ENCODE results near the gene MUC5B.

GRCh38 chr11:1232883-1233321 is 10.0 kb downstream of the MUC5B start:
- TF ChIP-seq, protein P1, sequence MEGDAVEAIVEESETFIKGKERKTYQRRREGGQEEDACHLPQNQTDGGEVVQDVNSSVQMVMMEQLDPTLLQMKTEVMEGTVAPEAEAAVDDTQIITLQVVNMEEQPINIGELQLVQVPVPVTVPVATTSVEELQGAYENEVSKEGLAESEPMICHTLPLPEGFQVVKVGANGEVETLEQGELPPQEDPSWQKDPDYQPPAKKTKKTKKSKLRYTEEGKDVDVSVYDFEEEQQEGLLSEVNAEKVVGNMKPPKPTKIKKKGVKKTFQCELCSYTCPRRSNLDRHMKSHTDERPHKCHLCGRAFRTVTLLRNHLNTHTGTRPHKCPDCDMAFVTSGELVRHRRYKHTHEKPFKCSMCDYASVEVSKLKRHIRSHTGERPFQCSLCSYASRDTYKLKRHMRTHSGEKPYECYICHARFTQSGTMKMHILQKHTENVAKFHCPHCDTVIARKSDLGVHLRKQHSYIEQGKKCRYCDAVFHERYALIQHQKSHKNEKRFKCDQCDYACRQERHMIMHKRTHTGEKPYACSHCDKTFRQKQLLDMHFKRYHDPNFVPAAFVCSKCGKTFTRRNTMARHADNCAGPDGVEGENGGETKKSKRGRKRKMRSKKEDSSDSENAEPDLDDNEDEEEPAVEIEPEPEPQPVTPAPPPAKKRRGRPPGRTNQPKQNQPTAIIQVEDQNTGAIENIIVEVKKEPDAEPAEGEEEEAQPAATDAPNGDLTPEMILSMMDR (conservative IDR thresholded peaks at IDR 0.05; ENCODE audit: low read depth, low read length): no peak
- no peak for TF ChIP-seq EZH2 (IDR thresholded peaks at IDR 0.05; ENCODE audit: borderline replicate concordance, low read depth, low read length, poor library complexity, severe bottlenecking)
